HepG2 (cell line): Measurements from ENCODE around the gene SSC5D. TPM values are rescaled to one million over a fixed set of nuclear protein-coding genes. Genes with fewer than 3 reads are reported as not detected.

ENCODE experiments used
- HMG20B ChIP-seq: conservative IDR thresholded peaks from 2 replicates; pipeline ENCODE4 v1.6.1; 2016; ENCODE audit warnings: missing genetic modification reagents, missing compliant biosample characterization
- MEIS2 ChIP-seq: sonication (generic); formaldehyde crosslinking; IDR thresholded peaks from 2 replicates; pipeline ENCODE4 v1.9.0; 2021; ENCODE audit warnings: mild to moderate bottlenecking, missing genetic modification reagents
- MTERF4 ChIP-seq: sonication (generic); formaldehyde crosslinking; IDR thresholded peaks from 2 replicates; pipeline ENCODE4 v1.8.0; 2023; ENCODE audit warnings: mild to moderate bottlenecking, missing genetic modification reagents
- MXD3 ChIP-seq: IDR thresholded peaks from 2 replicates; pipeline ENCODE4 v1.6.1; 2016; ENCODE audit warnings: mild to moderate bottlenecking, missing biosample characterization, missing genetic modification reagents
- PATZ1 ChIP-seq: sonication (generic); formaldehyde crosslinking; IDR thresholded peaks from 2 replicates; pipeline ENCODE4 v1.4.0; 2020; ENCODE audit warnings: missing genetic modification reagents
- SP1 ChIP-seq, 2 experiments: fragments of 450-650 bp in 1 of 2; sonication (generic) in 1 of 2; formaldehyde crosslinking in 1 of 2; IDR thresholded peaks; 2 replicates each; pipeline versions ENCODE4 v1.4.0 to v1.6.1; 2016 to 2020; ENCODE audit warnings: missing genetic modification reagents in 1 of 2
- TCF7L2 ChIP-seq: IDR thresholded peaks from 2 replicates; pipeline ENCODE4 v1.6.1; 2011; ENCODE audit warnings: mild to moderate bottlenecking, low read depth, low read length, moderate library complexity
- ZBTB37 ChIP-seq: sonication (generic); formaldehyde crosslinking; IDR thresholded peaks from 2 replicates; pipeline ENCODE4 v1.4.0; 2020; ENCODE audit warnings: mild to moderate bottlenecking, missing genetic modification reagents
- ZMYM2 ChIP-seq: sonication (generic); formaldehyde crosslinking; IDR thresholded peaks from 2 replicates; pipeline ENCODE4 v1.8.0; 2022; ENCODE audit warnings: mild to moderate bottlenecking, missing genetic modification reagents
- ZNF235 ChIP-seq: sonication (generic); formaldehyde crosslinking; IDR thresholded peaks from 2 replicates; pipeline ENCODE4 v1.8.1; 2023; ENCODE audit warnings: mild to moderate bottlenecking, missing genetic modification reagents, borderline replicate concordance
- ZNF318 ChIP-seq: sonication (generic); formaldehyde crosslinking; IDR thresholded peaks from 2 replicates; pipeline ENCODE4 v1.4.0; 2020; ENCODE audit warnings: mild to moderate bottlenecking, missing genetic modification reagents
- ZNF484 ChIP-seq: sonication (generic); formaldehyde crosslinking; IDR thresholded peaks from 2 replicates; pipeline ENCODE4 v1.5.1; 2020; ENCODE audit warnings: mild to moderate bottlenecking, low read depth, missing genetic modification reagents, borderline replicate concordance
- ZNF768 ChIP-seq: sonication (generic); formaldehyde crosslinking; IDR thresholded peaks from 2 replicates; pipeline ENCODE4 v1.4.0; 2020; ENCODE audit warnings: missing genetic modification reagents
- polyA plus RNA-seq, 8 experiments: library from polyadenylated mRNA; depleted of rRNA in 3 of 8; stranded (reverse) in 7 of 8; unstranded in 1 of 8; fragments of >200 nt; fragmentation: Illumina TruSeq in 4 of 8; extraction: Trizol in 4 of 8; gene quantifications; 2 replicates each; pipeline versions ENCODE4 v1.2.1 to v1.2.3, GENCODE V29; 2011 to 2016; ENCODE audit warnings: low read depth in 4 of 8, missing spikeins in 1 of 8, mixed read lengths in 1 of 8; ENCODE audit not compliant: insufficient read depth in 1 of 8
- total RNA-seq, 5 experiments: library from RNA; depleted of rRNA; stranded (reverse); fragments of >200 nt; fragmentation: Illumina TruSeq; extraction: Trizol; gene quantifications; 2 replicates each; pipeline ENCODE4 v1.2.3, GENCODE V29; 2016; ENCODE audit warnings: low read depth in 1 of 5

Gene SSC5D
- total and polyA plus RNA-seq, 2 of the 13 experiments (the other 11 are each of a cell fraction or from before 2014, with no cell fraction given), result not detected

- TF ChIP-seq MXD3 (no peak), ZNF235 (no peak), ZBTB37 (CRISPR knock-in tag) (no peak), TCF7L2 (no peak), MEIS2 (CRISPR knock-in tag) (no peak), ZNF484 (CRISPR knock-in tag) (no peak), SP1 (IDR thresholded peaks at IDR 0.05) (no peak), SP1 (CRISPR knock-in tag; IDR thresholded peaks at IDR 0.05) (peak; percentile 87), MTERF4 (CRISPR knock-in tag) (no peak), ZNF768 (CRISPR knock-in tag) (peak; percentile 18; the same call in 1 of the 2 replicates), ZMYM2 (CRISPR knock-in tag) (no peak), PATZ1 (CRISPR knock-in tag) (peak; percentile 48; the same call in 1 of the 2 replicates), HMG20B (no peak), ZNF318 (CRISPR knock-in tag) (no peak)
These were observed 48.9 kb downstream of the SSC5D start, which contains the start of gene SBK2 (continued) for GRCh38 chr19:55536951-55537740.
